RKO (cell line): ENCODE measurements around the gene LIPK.
A peak's percentile ranks its signal among the peaks of the same experiment; 100 is the strongest.

Source experiments
- DNase-seq: peaks from one replicate; pipeline ENCODE4 v3.0.0-alpha.2; 2016; ENCODE audit warnings: low spot score

The LIPK gene

GRCh38 chr10:88786032-88786770 is 80.2 kb downstream of the LIPK start:
- no peak for DNase-seq

DNA sequence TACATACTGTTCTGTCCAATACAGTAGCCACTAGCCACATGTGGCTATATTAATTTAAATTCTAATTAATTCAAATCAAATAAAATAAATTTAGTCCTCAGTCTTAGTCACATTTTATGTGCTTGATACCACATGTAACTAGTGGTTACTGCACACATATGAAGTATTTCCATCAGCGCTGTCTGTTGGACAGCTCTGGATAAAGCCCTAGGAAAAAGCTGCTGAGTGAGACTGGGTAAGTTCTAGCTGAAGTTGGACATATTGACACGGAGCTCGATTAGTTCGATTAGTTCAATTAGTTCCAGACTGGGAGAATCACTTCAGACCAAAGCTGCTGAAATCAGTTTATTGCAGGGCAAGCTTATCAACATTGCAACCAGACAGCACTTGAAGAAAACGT is 81.4 kb downstream of the LIPK start:
- no peak for DNase-seq

DNA sequence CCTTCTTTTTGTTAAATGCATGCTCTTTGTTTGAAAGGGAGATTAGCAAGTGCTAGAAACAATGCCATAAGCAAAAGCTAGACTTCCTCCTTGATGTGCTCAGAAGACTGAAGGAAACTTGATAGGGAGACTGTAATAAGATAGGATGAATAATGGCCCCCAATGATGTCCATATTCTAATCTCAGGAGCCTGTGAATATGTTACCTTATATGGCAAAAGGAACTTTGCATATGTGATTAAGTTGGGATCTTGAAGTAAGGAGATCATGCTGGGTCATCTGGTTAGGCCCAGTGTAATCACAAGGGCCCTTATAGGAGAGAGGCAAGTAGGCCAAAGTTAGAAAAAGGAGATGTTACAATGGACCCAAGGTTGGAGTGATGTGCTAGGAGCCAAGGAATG is 82.9 kb downstream of the LIPK start:
- no peak for DNase-seq

DNA sequence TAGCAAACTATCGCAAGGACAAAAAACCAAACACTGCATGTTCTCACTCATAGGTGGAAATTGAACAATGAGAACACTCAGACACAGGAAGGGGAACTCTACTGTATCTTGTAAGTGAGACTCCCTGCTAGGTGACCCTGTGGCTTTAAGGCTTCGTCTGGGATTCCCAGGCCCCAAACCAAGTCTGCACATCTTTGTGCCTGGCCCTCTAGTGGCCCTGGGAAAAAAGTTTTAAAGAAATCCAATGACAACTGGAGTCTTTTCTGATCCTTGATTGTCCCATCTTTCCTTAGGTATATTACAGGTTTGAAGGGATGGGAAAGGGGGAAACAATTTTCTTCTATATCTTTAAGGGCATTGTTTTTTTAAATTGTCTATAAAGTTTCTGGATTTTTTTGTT is 85.9 kb downstream of the LIPK start:
- DNase-seq, result peak; percentile 59

DNA sequence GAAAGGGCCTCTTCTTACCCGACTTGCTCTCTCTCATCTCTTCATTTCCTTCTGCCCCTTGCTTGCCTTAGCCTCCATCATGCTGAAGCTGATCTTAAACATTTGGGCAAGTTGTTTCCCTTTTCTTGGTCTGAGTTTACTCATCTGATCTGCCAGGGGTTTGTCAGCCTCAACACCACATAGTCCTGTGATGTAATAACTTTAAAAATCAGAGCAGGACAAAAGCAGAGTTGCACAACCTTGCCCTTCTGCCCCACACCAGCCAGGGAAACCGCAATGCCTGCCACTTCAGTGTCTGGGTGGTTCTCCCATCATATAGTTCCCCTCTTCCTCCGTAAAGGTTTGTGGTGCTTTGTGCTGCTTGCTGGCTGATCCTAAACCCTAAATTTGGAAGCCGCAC is 86.6 kb downstream of the LIPK start:
- DNase-seq, result no peak

DNA sequence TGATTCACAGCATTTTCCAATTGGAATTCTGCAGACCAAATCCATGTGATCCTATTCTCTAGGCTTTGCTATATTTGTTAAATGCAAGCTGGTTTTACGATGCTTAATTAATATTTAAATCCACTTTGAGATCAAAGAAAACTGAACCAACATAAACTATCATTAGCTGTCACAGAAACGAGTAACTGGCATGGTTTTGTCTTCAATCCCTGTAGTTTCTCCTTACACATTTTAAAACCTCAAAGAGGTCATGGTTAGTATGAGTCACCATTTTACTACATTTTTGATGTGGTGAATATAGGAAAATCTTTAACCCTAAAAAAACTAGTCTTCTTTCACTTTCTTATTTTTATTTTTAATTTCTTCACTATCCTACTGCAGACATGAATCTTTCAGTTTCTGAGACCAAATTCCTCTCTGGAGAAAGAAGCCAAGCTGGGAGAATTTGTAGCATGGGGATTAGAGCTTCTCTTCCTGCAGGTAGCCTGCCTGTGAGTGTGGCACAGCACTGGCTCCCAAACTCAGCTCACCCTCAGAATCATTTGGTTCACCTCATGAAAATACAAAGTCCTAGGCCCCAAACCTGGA is 87.8 kb downstream of the LIPK start:
- DNase-seq, result peak; percentile 4

- DNase-seq, result no peak
These were observed 88.7 kb downstream of the LIPK start for GRCh38 chr10:88794731-88795130.

GRCh38 chr10:88800152-88801125 is 94.4 kb downstream of the LIPK start:
- DNase-seq, result no peak
